ENCODE data around the gene SORBS2.

Gene SORBS2

DNA sequence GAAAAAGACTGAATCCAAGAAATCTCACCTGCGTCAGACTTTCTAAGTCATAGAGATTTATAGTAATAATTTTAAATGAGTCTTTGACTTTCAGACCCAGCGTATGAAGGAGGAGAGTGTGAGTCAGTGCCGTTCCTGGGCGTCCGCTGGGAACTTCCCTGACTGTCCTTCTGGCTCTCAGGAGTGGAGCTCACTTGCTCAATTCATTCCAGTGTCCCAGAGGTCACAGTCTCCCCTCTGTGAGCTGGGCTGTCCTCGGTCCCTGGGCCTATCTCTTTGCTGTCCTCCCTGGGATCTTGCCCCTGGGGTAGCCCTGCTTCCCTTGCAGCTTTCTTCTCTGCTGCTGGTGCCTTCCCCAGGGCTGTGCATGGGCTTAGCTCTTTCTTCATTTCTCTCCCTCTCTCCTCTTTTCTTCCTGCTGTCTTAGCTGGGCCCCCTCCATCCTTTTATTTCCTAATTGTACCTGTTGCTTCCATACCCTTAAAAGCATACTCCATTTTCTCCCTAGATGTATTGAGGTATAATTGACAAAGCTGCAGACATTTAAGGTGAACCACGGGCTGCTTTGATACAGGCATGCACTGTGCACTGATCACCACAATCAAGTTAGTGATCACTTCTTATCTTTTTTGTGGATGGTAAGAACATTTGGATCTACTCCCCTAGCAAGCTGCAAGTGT is 11.6 kb downstream of the SORBS2 start:
- DNase-seq (ENCODE audit: low read depth in 2 of 2): no peak

DNA sequence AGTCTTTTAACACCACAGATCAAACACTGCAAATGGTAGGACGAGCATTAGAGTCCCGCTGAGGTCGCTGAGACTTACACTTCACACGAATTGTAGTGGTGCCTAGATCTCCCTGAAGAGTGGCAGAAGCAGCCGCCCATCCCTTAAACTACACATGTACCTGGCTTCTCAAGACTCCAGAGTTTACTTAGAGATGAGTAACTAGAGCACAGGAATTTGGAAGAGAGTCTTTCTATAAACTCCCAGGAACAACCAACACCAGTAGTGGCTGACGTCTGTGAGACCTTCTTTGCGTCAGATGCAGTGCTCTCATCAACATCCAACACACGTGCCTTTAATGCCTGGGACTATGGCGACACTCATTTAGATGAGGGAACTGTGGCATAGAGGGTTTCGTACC is 12.6 kb downstream of the SORBS2 start:
- no peak for DNase-seq (ENCODE audit: low read depth in 2 of 2)

DNA sequence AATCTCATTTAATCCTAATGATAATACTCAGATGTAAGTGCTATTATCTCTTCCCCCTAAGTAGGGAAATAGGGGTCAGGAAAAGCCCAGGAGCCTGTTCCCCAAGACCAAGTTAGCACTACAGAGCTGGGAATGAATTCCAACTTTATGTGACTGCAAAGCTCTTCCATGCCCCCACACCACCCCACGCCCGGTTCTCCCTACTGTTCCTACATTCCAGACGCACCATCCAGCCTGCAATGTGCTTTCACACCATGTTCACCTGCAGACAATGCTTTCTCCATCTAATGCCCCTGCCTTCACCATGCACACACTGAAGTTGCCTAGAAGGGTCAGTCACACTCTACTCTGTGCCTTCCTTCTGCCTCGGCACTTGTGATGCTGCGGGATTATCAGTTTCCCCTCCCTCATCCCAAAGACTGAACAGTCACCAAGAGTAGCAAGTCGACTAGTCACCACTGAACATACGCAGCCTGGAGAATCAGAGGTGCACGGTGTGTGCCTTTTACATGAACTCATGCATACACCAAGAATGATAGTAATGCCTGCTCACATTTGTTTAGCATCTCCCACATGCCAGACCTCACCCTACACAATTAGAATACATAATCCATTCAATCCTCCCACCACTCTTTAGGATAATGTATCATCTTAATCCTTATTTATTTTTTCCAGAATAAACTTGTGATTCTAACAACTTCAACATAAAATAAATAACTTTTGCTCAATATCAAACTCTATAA is 14.2 kb downstream of the SORBS2 start:
- no peak for DNase-seq (ENCODE audit: low read depth in 2 of 2)

DNA sequence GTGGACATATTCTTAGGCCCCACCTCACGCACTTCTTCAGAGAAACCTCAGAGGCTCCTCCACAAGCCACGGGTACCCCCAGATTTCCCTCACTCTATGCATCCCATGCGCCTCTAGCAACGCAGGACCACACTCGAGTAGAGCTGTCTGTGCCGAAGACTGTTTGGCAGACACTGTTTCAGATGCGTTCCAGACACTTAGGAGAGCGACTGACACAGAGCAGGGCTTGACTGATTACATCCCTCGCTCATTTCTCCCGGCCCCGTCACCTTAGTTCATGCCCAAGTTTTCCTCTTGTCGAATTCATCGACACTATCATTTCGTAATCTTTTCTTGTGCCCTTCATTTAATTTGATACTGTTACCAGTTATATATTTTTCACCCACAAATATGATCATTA is 15.0 kb downstream of the SORBS2 start:
- no peak for DNase-seq (ENCODE audit: low read depth in 2 of 2)

DNA sequence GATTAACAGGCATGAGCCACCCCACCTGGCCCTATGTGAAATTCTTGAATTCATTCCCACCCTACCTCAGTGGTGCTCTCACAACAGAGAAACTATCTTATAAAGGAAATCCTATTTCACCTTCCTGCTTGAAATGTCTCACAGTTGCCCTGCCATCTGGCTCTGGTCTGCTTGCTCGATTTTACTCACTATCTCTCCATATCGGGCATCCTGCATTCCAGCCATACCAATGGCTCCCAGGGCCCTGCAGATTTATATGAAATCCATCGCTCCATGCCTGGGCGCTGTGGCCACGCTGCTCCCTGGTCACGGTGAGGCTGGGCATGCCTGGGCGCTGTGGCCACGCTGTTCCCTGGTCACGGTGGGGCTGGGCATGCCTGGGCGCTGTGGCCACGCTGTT is 15.8 kb downstream of the SORBS2 start:
- DNase-seq (ENCODE audit: low read depth in 2 of 2): no peak

DNA sequence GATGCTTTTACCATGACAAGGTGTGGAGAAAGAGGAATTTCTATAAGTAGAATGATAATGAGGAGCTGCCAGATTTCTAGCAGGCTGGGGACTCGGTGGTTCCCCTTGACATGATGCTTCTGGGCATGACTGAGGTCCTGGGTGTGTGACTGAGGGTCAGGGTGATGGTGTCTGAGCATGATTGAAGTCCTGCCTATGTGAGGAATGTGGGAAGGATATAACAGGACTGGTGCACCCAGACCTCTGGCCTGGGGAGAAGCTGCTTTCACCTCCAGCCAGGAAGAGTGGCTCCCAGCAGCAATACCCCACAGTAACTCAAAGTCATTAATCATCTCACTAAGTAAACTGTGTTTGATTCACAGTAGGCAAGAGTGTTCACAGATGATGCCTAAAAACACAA is 17.4 kb downstream of the SORBS2 start:
- DNase-seq (ENCODE audit: low read depth in 2 of 2): no peak

DNA sequence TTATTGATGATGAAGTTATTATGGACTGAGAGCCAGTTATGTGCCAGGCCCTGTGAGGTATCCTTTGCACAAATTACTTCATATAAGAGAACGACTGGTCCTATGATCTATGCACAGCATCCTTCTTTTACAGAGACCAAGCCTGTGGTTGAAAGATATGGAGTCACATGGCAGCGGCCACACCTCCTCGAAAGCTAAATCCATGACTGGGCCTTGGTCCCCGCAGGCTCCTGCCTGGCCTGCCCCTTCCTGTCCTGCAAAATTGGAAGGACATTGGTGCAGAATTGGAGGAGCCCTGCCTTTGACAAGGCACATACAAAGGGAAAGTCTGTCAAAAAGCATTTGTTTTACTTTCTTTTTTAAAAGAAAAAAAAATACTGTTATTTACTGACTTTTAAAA is 18.3 kb downstream of the SORBS2 start:
- DNase-seq (ENCODE audit: low read depth in 2 of 2): no peak

DNA sequence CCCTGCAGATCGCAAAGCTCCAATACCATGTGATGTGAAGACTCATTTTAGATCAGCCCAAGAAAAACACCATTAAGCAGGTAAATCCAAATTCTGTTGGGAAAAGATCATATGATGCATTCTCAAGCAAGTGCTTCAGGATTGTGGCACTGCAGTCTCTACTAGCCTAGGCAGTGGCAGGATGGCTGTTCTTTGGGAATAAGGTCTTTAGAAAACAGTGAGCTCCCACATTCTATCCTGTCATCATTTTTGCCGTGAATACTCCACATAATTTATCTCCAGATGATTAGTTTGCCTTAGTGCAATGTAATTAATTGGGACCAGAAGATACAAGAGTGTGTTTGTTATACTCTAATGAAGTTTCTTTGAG is 18.9 kb downstream of the SORBS2 start:
- DNase-seq (ENCODE audit: low read depth in 2 of 2): no peak

DNA sequence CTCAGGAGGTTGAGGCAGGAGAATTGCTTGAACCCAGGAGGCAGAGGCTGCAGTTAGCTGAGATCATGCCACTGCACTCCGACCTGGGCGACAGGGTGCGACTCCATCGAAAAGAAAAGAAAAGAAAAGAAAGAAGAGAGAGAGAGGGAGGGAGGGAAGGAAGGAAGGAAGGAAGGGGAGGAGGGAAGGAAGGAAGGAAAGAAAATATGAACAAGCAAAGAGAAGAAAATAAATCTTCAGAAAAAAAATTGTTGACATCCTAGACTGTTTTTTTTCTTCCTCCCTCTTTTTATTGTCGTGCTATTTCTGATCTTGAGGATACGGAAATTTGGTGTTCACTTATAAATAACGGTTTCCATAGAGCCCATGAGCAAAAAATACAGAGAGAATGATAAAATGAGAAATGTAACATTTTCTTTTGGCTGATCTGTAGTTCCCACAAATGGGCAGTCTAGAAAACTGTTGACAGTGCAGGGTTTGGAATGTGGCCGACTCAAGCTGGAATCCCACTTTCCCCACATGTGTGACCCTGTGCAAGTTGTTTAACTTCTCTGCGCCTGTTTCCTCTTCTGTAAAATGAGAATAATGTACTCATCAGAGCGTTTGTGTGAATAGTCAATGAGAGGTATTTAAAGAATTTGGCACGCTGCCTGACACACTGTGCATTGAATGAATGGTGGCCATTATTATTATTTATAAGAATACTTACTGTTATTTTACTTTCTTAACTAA is 19.4 kb downstream of the SORBS2 start:
- DNase-seq (ENCODE audit: low read depth in 2 of 2): no peak

DNA sequence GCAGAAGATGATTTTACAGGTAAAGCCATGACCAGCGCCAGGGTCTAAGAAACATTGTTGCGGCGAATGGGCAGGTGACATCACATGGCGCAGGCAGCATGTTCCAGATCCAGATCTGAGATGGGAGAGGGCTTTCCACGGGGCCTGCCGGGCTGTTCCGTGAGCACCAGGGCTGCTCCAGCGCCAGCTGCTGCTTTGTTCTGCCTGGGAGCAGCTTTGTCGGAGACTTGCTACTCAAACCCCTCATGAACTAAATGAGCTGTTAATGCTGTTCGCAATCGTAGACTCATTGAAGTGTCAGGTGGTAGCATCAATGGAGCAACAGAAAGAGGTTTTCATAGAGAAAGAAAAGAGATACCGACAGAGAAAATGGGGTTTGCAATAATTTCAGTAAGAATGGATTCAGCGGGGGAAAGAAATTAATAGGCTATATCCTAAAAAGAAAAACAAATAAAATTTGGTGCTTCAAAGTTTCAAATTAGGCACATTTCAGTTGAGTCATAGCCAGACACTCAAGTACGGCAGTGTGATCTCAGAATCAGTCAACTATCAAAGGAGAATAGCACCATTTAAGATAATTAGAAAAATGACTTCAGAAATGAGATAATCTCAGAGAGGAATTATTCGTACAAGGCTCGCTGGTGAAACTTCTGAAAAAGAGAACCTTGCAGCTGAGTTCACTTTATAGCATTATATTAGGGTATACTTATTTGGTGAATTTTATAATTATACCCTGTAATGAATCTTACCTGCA is 23.9 kb downstream of the SORBS2 start:
- no peak for DNase-seq (ENCODE audit: low read depth in 2 of 2)

DNA sequence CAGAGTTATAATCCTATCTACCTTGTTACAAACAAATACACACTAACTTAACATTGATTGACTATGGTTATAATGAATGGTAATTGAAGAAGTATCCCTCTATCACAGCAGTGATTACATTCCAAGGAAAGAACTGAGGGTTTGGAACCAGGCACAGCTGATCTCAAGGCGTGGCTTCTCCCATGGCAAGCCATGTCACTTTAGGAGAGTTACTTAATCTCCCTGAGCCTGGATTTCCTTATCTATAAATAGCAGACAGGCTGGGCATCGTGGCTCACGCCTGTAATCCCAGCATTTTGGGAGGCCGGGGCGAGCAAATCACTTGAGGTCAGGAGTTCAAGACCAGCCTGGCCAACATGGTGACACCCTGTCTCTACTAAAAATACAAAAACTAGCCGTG is 25.6 kb downstream of the SORBS2 start:
- no peak for DNase-seq (ENCODE audit: low read depth in 2 of 2)

DNA sequence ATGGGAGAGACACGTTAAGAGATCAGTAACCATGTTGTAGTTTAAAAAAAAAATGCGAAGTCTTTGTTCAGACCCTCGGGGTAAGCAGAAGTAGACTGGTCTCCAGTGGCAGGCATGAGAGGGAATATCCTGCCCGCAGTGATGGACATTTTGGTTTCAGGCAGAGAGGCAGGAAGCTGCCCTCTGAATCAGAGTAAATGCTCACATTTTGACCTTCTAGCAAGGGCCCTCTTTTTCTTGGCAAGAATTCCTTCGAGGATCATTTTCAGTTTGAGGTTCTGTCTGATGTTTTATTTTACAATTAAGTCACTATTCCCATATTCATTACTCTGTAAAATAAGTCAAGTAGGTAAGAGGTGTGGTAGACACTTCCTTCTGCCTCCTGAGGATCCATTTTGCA is 28.4 kb downstream of the SORBS2 start:
- DNase-seq (ENCODE audit: low read depth in 2 of 2): no peak

DNA sequence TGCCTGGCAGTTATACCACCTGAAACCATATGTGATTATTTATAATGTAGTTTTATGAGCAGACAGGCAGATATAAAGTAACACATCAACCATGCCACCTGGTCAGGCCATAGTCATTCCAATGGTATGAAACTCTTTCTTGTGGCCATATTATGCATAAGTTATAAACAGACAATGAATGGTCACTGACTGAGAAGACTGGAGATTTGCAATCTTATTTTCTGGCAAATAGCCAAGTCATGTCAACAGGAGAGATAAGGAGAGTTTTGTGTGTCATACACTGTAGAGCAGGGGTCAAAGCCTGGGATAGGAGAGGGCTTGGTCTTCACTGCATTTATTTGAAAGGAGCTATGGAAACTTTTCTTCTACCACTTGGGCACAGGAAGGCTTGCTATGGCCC is 29.5 kb downstream of the SORBS2 start:
- DNase-seq (ENCODE audit: low read depth in 2 of 2): no peak

DNA sequence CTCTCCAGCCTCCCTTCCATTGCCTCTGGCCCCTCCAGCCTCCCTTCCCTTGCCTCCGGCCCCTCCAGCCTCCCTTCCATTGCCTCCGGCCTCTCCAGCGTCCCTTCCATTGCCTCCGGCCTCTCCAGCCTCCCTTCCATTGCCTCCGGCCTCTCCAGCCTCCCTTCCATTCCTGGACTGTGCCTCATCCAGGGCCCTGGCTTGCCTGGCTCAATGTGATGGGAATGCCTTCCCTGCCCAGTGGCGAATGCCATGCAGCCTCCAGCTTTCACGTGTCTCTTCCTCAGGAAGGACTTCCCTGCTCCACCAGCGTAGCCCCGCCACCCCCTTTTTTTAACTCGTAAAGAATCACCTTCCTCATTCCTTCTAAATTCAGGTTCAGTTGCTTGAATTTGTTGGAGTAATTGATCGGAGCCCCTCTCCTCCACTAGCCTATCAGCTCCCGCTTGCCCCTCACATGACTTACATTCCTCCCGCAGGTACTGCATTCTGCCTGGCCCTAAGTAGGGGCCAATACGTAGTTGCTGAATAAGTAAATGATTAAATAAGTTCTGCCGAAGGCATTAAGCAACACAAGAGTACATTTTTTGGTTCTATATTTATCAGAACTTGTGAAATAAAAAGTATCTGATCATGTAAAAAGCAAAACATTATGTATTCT is 30.3 kb downstream of the SORBS2 start:
- no peak for DNase-seq (ENCODE audit: low read depth in 2 of 2)

DNA sequence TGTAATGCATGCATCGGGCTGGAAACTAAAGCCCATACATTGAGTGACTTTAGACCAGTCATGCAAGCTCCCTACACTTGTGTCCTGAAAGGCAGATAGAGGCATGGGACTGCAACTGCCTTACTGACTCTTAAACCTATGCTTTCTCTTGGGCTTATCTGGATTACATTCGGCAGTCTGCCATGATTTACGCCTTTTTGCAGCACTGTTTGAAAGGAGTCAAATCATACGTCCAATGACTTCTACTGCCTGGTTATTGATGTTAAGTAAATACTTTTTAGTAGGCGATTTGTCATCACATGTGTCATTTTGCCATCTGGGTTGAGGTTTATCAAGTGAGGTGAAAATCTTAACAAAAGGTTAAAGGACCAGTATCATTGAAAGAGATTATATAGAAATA is 31.5 kb downstream of the SORBS2 start:
- no peak for DNase-seq (ENCODE audit: low read depth in 2 of 2)

DNA sequence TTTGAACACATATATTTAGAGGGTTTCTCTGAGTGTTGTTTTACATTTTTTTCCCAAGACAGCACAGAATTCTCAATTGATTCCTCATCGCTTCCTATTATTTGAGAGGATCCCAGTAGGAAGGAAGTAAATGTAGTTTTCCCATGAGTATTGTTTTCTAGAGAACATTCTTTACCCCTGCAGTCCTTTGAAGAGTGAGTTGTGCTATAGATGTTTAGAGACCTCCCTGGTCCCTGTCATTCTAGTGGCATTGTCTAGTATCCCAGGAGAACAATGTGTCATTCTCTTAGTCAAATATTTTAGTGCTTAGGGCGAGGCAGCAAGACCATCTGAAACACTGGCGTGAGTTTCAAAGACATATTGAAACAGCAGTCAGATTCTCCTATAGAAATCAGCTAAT is 32.5 kb downstream of the SORBS2 start:
- no peak for DNase-seq (ENCODE audit: low read depth in 2 of 2)

DNA sequence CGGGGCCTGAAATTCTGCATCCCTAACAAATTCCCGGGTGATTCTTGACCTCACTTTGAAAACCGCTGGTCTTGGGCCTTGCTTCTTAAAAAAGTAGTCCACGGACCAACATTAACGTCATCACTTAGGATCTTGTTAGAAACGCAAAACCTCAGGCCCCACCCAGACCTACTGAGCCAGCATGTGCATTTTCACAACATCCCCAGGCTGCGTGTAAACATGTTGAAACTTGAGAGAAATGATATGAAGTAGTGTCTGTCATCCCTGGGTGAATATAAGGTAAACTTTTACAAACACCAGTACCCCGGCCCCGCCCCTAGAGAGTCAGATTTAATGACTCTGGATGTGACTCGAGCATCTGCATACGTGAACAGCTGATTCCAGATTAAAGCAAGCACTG is 33.7 kb downstream of the SORBS2 start:
- DNase-seq (ENCODE audit: low read depth in 2 of 2): no peak

DNA sequence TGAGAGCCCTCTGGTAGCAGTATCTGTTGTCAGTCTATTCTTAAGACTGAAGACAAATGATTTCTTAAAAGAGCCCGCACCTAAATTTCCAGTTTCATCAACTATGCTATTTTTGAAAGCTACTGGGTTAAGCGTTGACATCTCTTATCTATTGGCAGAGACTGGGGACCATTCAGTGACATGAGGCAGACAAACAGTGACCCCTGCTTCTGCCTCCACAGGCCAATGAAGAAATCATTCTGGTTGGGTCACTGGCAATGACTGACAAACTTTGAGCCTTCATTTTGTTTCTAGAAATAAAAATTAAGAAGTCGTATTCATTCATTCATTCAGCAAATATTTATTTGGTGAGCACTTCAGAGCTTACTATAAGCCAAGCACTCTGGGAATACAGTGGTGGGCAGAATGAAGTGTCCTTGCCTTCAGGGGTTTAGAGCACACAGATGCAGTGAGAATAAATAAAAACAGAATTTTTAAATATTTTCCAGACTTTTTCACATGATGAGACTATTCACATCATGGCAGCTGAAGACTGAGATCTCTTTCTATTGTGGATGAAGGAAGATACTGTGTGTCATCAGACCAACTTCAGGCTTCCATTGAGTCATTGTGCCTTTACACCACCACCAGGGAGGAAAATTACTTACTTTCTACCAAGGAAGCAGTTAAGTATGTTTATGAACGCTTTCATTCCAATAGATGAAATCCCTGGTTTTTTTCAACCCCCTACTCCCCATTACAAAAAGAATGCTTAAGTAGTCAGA is 36.0 kb downstream of the SORBS2 start:
- DNase-seq (ENCODE audit: low read depth in 2 of 2): no peak

DNA sequence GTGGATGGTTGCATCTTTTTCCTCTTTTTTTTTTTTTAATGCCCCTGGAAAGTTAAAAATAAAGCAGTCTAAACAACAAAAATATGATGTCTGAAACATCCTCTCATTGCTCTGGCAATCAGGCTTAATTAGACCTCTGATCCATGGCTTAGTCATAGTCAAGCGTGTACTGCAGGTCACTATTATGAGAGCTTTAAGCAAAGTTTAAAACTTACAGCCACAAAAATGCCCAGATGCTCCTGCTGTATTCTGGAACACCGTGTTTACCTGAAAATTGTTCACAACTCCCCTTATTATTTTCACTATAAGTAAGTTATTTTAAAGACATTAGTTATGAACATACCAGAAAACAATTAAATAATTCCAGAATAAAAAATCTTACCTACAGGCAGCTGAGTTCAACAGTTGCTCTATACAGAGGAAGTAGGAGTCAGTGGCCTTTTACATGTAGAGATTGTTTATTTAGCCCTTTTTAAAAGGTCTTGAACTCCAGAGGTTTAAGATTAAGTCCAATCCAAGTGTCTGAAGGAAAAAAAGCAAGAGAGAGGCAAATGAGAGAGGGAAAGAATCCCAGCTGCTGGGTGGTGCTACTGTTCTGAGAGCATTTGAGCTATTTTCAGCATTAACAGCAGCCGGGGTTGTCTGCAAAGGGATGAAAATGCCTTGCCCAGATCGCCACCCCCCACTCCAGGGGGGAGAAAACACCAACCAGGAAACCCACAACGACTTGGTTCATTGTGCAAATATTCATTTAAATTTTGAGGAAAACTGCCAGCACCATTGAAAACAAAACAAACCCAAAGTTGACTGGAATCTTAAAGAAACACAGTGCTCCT is 36.9 kb downstream of the SORBS2 start:
- no peak for DNase-seq (ENCODE audit: low read depth in 2 of 2)

DNA sequence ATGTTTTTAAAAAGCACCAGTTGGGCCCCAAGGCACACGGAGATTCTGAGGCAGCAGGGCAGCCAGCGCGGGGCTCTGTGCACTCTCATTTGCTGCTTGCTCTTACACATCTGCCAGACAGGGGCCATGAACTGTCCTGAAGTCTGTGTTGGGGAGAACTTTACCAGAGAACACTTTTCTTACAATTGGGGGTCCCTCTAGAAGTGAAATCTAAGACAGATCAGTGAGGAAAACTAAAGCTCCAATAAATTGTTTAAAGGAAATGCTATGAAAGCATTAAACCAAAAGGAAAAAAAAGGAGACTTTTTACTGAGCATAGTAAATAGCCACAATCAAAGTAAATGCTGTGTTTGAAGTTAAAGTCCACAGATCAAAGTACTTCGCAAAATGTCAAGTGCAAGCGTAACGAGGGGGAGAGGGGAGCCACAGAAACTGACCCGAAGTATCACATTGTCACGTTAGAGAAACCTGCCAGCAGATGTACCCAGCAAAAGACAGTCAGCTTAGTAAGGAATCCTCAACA is 37.8 kb downstream of the SORBS2 start:
- DNase-seq (ENCODE audit: low read depth in 2 of 2): no peak

Measured in stimulated activated CD4-positive, alpha-beta T cell treated with anti-CD3 and anti-CD28 coated beads, Interleukin-15, amount 100 ng/mL, for 48 hours (primary cell).